ENCODE results near the gene ZNF23.

Gene ZNF23

GRCh38 chr16:71412270-71413160, 49.5 kb downstream of the ZNF23 start:
- DNase-seq (ENCODE audit: low read depth), result peak; percentile 75
- H3K4me3 ChIP-seq (replicated peaks; ENCODE audit: low read depth, low read length), result no peak overlapping the region
- peak; percentile 86 for TF ChIP-seq CTCF (IDR thresholded peaks at IDR 0.05; ENCODE audit: low read length, missing control alignments)

- TF ChIP-seq CTCF (IDR thresholded peaks at IDR 0.05; ENCODE audit: low read length, missing control alignments), result no peak
- no peak overlapping the region for H3K4me3 ChIP-seq (replicated peaks; ENCODE audit: low read depth, low read length)
- DNase-seq (ENCODE audit: low read depth), result no peak
Measured at GRCh38 chr16:71410146-71410545, 51.9 kb downstream of the ZNF23 start.

- TF ChIP-seq CTCF (IDR thresholded peaks at IDR 0.05; ENCODE audit: low read length, missing control alignments), result no peak
- peak; percentile 16 for DNase-seq (ENCODE audit: low read depth)
Measured at GRCh38 chr16:71409011-71409775, 52.9 kb downstream of the ZNF23 start.

GRCh38 chr16:71408536-71408935, 53.5 kb downstream of the ZNF23 start:
- DNase-seq (ENCODE audit: low read depth), result no peak
- H3K4me3 ChIP-seq (replicated peaks; ENCODE audit: low read depth, low read length), result no peak overlapping the region
- no peak for TF ChIP-seq CTCF (IDR thresholded peaks at IDR 0.05; ENCODE audit: low read length, missing control alignments)

More at GRCh38 chr16:71409011-71409775, 52.9 kb downstream of the ZNF23 start:
- no peak overlapping the region for H3K4me3 ChIP-seq (replicated peaks; ENCODE audit: low read depth, low read length)

- TF ChIP-seq CTCF (IDR thresholded peaks at IDR 0.05; ENCODE audit: low read length, missing control alignments), result no peak
- no peak overlapping the region for H3K4me3 ChIP-seq (replicated peaks; ENCODE audit: low read depth, low read length)
Measured at GRCh38 chr16:71407731-71408130, 54.3 kb downstream of the ZNF23 start.

GRCh38 chr16:71406724-71407123, 55.3 kb downstream of the ZNF23 start:
- no peak for DNase-seq (ENCODE audit: low read depth)
- no peak for TF ChIP-seq CTCF (IDR thresholded peaks at IDR 0.05; ENCODE audit: low read length, missing control alignments)

More at GRCh38 chr16:71407731-71408130, 54.3 kb downstream of the ZNF23 start:
- no peak for DNase-seq (ENCODE audit: low read depth)

More at GRCh38 chr16:71406724-71407123, 55.3 kb downstream of the ZNF23 start:
- H3K4me3 ChIP-seq (replicated peaks; ENCODE audit: low read depth, low read length), result no peak overlapping the region

All from fibroblast of pulmonary artery (primary cell).